GM19397 (cell line): ENCODE results near the gene C16orf74.
A peak's percentile ranks its signal among the peaks of the same experiment; 100 is the strongest.

Source experiments
- ATAC-seq: cut with Tn5 transposase; IDR thresholded peaks from one replicate; pipeline ENCODE4 v1.9.1; 2021; ENCODE audit warnings: mild to moderate bottlenecking, moderate library complexity; ENCODE audit not compliant: unreplicated experiment

The C16orf74 gene

GRCh38 chr16:85698459-85698891 lies 52.4 kb downstream of the C16orf74 start:
- ATAC-seq = no peak

GRCh38 chr16:85697431-85697830 lies 53.5 kb downstream of the C16orf74 start:
- no peak for ATAC-seq

GRCh38 chr16:85696781-85697180 lies 54.1 kb downstream of the C16orf74 start:
- no peak for ATAC-seq

- ATAC-seq = no peak
Observed at GRCh38 chr16:85695196-85696128, 55.4 kb downstream of the C16orf74 start.

DNA sequence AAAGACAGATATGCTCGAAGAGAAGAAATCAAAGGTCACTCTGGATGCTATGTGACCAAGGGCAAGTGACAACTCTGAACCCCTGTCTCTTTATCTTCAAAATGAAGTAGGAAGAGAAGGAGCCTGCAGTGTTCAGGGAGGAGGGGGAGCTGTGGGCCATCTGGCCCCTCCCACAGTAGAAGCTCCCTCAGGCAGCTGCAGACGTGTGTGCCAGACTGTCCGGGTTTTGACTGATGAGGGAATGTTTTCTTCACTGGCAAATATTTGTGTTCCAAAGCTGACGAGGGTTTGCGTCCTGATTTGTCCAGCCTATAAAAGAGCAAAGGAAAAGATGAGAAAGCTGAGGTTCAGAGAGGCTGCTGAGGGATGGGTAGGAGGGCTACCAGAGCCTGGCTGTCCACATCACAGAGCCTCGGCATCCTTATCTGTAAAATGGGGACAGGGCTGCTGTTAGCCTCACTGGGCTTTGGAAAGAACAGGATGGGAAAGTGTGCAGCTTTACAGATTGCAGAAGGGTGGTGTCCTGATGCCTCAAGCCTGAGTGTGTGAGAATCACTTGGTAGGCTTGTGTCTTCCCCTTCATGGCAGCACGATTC lies 60.3 kb downstream of the C16orf74 start:
- ATAC-seq = no peak

DNA sequence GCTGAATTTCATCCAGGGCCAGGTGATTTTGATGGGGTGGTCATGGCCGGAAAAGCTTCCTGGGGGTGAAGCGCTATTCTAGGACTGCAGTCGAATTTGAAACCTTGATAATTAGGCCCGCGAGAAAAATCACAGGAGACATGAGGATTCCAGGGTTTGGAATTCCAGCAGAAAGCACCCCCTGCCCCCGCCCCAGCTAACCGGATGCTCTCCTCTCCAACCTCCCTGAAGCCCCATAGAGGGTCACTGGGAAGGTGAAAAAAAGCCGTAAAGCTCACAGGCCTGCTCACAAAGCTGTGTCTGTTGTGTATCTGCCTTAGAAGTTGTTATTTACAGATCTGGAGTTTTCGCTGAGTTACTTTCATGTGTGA lies 61.0 kb downstream of the C16orf74 start:
- no peak for ATAC-seq

- ATAC-seq = no peak
Observed at GRCh38 chr16:85689285-85689949, 61.5 kb downstream of the C16orf74 start.

- ATAC-seq = peak; percentile 95
Observed at GRCh38 chr16:85688586-85689284, 62.2 kb downstream of the C16orf74 start, which contains the start of gene GINS2. Gene GINS2 (minus strand): TSS chr16:85688954. CDS start chr16:85688898, 56 bp downstream.

DNA sequence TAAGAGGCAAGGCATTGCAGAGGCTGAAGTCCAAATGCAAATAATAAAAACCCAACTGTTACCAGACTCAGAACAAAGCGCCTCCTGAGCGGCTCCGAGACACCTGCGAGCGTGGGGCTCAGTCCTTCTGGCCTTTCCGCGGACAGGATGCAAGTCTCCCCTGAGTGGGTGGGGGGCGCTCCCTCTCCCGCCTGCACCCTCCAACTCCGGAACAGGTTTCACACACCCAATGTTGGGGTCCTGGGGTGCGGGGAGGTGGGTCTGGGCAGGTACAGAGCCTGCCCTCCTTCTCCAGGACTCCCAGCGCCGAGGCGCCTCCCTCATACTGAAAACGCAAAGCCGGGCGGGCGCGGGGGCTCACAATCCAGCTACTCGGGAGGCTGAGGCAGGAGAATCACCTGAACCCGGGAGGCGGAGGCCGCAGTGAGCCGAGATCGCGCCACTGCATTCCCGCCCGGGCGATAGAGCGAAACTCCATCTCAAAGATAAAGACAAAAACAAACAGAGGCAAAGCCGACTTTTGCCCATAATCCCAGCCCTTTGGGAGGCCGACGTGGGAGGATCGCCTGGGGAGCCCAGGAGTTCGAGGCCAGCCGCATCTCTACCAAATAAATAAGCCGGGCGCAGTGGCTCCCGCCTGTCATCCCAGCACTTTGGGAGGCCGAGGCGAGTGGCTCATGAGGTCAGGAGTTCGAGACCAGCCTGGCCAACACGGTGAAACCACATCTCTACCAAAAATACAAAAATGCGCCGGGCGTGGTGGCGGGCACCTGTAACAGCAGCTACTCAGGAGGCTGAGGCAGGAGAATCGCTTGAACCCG lies 63.0 kb downstream of the C16orf74 start:
- ATAC-seq = no peak

GRCh38 chr16:85686912-85687591 lies 63.8 kb downstream of the C16orf74 start:
- ATAC-seq = no peak

DNA sequence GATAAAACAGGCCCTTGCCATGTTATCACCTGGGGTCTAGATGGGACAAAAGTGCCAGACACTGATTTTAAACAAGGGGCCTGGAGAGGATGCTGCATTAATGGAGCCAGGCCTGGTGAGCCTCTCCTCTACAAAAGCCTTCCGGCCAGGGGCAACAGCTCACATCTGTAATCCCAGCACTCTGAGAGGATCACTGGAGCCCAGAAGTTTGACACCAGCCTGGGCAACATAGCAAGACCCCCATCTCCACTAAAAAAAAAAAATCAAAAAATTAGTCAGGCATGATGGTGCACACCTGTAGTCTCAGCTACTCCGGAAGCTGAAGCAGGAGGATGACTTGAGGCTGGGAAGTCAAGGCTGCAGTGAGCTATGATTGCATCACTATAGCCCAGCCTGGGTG lies 65.6 kb downstream of the C16orf74 start:
- no peak for ATAC-seq

DNA sequence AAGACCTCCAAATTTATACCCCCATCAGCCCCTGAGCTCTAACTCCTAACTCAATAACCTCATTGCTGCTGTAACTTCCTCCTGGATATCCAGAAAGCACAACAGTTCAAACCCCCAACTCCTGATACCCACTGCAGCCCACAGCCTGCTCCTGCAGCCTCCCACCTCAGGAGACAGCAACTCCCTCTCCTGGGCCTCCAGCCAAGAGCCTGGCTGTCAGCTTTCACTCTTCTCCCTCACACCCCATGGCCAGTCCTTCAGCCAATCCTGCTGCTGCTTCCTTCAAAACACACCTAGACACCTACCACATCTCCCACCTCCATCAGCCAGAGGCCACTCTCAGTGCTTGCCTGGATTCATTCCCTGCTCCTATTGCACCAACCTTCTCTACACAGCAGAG lies 67.5 kb downstream of the C16orf74 start:
- no peak for ATAC-seq

DNA sequence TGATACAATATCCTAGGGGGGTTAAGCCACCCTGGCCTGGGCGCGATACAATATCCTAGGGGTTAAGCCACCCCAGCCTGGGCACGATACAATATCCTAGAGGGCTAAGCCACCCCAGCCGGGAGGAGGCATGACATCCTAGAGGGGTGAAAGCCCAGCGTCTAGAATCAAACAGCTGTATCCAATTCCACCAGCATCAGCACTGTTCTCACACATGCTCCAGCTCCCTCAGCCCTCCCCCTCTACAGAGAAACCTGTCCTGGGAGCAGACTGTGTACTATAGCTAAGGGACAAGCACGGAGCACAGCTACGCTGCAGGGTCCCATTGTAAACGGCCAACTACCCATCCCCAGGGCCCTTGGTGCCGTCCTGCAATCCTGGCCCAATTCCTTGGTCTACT lies 68.4 kb downstream of the C16orf74 start:
- ATAC-seq = no peak

GRCh38 chr16:85681255-85681654 lies 69.6 kb downstream of the C16orf74 start:
- no peak for ATAC-seq

- ATAC-seq = no peak
Observed at GRCh38 chr16:85680352-85680944, 70.4 kb downstream of the C16orf74 start.

DNA sequence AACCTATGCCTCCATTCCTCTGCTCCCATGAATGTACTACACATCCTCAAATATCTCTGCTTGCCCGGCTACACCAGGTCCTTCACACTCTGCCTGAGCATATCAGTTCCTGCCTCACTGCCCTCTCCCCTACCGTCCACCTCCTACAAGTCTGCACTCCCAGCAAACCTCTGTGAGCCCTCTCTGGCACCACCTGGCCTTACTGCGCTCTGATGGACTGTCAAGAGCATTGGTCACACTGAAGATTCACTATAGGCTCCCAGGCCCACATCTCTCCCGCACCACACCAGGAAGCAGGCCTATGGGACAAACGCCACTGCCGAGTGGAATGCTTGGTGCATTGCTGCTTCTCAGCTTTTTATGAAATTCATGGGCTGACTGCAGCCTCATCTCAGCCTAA lies 71.0 kb downstream of the C16orf74 start:
- no peak for ATAC-seq

- no peak for ATAC-seq
Observed at GRCh38 chr16:85678821-85679220, 72.1 kb downstream of the C16orf74 start.

GRCh38 chr16:85678016-85678415 lies 72.9 kb downstream of the C16orf74 start:
- ATAC-seq = no peak

- ATAC-seq = no peak
Observed at GRCh38 chr16:85677383-85677967, 73.4 kb downstream of the C16orf74 start.
